ENCODE results near the gene DVL3. TPM values are rescaled to one million over a fixed set of nuclear protein-coding genes. Genes with fewer than 3 reads are reported as not detected.

Gene DVL3
- total RNA-seq, 4 donors from 2014 or later, result 20.5 to 86.3 (median 57.4) TPM

DNA sequence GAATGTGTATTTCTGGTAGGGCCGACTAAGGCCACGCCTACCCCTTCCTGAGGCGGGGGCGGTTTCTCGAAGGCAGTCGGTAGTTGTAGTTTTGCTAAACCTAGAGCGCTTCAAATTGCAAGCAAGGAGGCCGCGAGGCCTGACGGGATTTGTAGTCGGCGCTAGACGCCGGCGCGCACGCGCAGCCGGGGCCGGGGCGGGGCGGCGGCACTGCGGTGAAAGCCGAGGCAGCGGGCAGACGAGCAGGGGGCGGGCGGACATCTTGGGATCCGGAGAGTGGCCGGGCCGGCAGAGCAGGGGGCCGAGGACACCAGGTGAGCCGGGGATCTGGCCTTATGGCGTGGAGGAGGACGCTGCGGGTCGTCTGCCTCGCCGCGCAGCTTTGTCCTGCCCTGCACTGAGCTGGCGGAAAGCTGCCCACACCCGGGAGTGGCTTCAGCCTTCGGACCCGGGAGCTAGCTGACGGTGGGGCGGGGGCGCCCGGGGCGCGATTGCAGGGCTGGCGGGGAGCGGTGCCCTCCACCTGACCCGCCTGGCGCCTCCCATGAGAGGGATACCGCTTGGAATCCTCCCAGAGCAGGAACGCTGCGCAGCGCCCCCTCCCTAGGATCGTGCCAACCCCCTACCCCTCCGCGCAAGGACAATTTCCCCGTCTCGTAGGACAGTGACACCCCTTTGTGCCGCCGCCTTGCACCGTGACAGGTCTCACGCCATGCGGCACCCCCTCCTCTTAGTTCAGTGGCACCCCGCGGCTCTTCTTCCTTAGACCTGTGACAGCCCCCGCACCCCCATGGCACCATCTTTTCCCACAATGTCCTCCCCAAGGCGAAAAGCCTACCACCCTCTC lies 19.7 kb downstream of the DVL3 start, which contains the start of gene AP2M1:
Gene AP2M1 (plus strand): TSS at position 210 of the 847 bp plus-strand sequence. CDS start 2,139 bp downstream, outside the sequence.
- intact Hi-C loops (cut with DNase I; ENCODE audit: low total_unique reads), result no loop called here
- TF ChIP-seq POLR2A (IDR thresholded peaks at IDR 0.05), result peak; percentile 85 to 90
- TF ChIP-seq, protein P1, sequence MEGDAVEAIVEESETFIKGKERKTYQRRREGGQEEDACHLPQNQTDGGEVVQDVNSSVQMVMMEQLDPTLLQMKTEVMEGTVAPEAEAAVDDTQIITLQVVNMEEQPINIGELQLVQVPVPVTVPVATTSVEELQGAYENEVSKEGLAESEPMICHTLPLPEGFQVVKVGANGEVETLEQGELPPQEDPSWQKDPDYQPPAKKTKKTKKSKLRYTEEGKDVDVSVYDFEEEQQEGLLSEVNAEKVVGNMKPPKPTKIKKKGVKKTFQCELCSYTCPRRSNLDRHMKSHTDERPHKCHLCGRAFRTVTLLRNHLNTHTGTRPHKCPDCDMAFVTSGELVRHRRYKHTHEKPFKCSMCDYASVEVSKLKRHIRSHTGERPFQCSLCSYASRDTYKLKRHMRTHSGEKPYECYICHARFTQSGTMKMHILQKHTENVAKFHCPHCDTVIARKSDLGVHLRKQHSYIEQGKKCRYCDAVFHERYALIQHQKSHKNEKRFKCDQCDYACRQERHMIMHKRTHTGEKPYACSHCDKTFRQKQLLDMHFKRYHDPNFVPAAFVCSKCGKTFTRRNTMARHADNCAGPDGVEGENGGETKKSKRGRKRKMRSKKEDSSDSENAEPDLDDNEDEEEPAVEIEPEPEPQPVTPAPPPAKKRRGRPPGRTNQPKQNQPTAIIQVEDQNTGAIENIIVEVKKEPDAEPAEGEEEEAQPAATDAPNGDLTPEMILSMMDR (IDR thresholded peaks at IDR 0.05), result no peak
- DNase-seq, result peak; percentile 99
- H3K36me3 ChIP-seq, result no peaks in the 10 kb centered on the region
- no peaks in the 10 kb centered on the region for H3K27me3 ChIP-seq
- H3K4me3 ChIP-seq, result peak within 1 kb of the TSS; percentile 96 to 99
- peak within 1 kb of the TSS; percentile 93 to 96 for H3K27ac ChIP-seq
- peaks cover 5 to 16% of the 10 kb centered on the region in 2 donors for H3K4me1 ChIP-seq
- H3K9me3 ChIP-seq, result no peaks in the 10 kb centered on the region

DNA sequence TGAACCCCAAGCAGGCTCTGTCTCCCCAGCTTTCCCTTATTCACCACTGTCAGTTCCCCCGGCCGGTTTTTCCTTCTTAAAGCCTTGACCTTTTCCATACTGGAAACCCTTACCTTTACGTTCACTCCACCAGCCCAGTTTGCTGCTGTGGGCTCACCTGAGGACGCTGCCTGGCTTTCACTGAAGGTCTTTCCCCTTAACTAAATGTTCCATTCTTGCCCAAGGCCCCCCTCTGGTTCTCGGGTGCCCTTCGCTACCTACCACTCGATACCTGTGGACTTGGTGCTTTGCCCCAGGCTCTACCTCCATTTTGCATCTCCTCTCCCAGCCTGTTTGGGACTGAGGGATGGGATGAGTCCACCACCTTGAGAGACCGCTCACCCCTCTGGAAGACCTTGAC lies 20.3 kb downstream of the DVL3 start:
- Histone ChIP-seq H3K9me3 (no peaks in the 10 kb centered on the region), H3K27me3 (no peaks in the 10 kb centered on the region), H3K36me3 (no peaks in the 10 kb centered on the region), H3K4me3 (peak overlapping the region; percentile 96 to 99), H3K27ac (peak overlapping the region; percentile 93 to 96), H3K4me1 (peaks cover 5 to 16% of the 10 kb centered on the region in 2 donors)
- DNase-seq, result no peak
- TF ChIP-seq POLR2A (IDR thresholded peaks at IDR 0.05), result no peak
- TF ChIP-seq, protein P1 (IDR thresholded peaks at IDR 0.05), result no peak
- intact Hi-C loops (cut with DNase I; ENCODE audit: low total_unique reads), result no loop called here

- Histone ChIP-seq H3K9me3 (no peaks in the 10 kb centered on the region), H3K36me3 (no peaks in the 10 kb centered on the region), H3K4me3 (peak overlapping the region; percentile 96 to 99), H3K27me3 (no peaks in the 10 kb centered on the region), H3K4me1 (peaks cover 5 to 16% of the 10 kb centered on the region in 2 donors), H3K27ac (peak overlapping the region; percentile 93 to 96)
- no peak for DNase-seq
- intact Hi-C loops (cut with DNase I; ENCODE audit: low total_unique reads), result no loop called here
- no peak for TF ChIP-seq POLR2A (IDR thresholded peaks at IDR 0.05)
- TF ChIP-seq, protein P1 (IDR thresholded peaks at IDR 0.05), result no peak
Measured at GRCh38 chr3:184175981-184176376, 20.8 kb downstream of the DVL3 start.

- intact Hi-C loops (cut with DNase I; ENCODE audit: low total_unique reads), result no loop called here
- Histone ChIP-seq H3K27ac (peak overlapping the region; percentile 93 to 96), H3K36me3 (no peaks in the 10 kb centered on the region), H3K4me3 (peak overlapping the region; percentile 96 to 99), H3K4me1 (peaks cover 5 to 16% of the 10 kb centered on the region in 2 donors), H3K9me3 (no peaks in the 10 kb centered on the region), H3K27me3 (no peaks in the 10 kb centered on the region)
- peak; percentile 69 to 71 for DNase-seq
- TF ChIP-seq, protein P1 (IDR thresholded peaks at IDR 0.05), result peak in 1 of 4 experiments; percentile 4
- no peak for TF ChIP-seq POLR2A (IDR thresholded peaks at IDR 0.05)
Measured at GRCh38 chr3:184176377-184177330, 21.5 kb downstream of the DVL3 start.
